ENCODE measurements around the gene REXO4. TPM values are rescaled to one million over a fixed set of nuclear protein-coding genes. Genes with fewer than 3 reads are reported as not detected.

REXO4 gene
- total and polyA plus RNA-seq, 2 of the 13 experiments (the other 11 are each of a cell fraction or from before 2014, with no cell fraction given), result 18.5 to 30.4 TPM

DNA sequence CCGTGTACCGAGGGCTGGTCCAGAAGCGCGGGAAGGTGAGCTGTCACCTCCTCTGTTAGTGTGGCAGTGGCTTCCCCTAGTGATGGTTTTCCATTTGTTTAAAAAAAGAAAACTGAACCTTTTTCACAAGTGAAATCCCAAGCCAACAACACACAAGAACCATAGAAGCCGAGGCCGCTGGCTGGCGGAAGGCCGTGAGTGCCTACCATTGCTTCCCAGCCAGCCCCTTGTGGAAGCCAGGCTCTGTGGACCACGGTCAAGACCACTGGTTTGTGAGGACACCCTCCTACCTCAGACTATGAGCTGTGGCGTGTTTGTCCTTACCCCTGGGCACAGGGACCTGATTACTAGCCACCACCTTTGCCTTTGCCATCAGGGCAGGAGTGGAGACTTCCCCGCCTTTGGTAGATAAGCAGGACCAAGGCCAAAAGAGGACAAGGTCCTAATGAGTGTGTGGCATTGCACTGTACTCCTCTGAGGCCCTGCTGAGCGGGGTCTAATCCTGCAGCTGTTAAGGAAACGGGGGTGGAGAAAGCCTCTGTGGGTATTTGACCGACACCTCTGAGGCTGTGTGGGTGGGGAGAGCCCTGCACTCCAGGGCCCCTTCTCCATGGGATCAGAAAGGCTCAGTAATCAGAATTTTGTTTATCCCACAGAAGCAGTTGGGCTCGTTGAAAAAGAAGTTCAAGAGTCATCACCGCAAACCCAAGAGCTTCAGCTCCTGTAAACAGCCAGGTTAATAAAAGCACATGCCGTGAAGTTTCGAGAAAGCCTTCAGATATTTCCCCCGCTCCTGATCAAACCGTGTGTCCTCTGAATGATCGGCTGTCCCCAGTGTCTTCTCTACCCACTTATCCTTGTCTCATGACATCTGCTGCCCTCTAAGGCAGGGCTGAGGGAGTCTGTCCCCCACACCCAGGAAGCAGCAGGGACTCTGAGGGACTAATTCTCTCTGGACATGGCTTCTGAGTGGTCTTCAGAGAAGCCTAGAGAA, 57.1 kb downstream of the REXO4 start (continued):
- peak; percentile 37; the same call in 1 of the 2 replicates for TF ChIP-seq ZFY (CRISPR knock-in tag; IDR thresholded peaks at IDR 0.05)
- TF ChIP-seq, protein P1, sequence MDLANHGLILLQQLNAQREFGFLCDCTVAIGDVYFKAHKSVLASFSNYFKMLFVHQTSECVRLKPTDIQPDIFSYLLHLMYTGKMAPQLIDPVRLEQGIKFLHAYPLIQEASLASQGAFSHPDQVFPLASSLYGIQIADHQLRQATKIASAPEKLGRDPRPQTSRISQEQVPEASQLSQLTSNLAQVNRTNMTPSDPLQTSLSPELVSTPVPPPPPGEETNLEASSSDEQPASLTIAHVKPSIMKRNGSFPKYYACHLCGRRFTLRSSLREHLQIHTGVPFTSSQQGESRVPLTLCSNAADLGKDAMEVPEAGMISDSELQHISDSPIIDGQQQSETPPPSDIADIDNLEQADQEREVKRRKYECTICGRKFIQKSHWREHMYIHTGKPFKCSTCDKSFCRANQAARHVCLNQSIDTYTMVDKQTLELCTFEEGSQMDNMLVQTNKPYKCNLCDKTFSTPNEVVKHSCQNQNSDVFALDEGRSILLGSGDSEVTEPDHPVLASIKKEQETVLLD (CRISPR knock-in tag; IDR thresholded peaks at IDR 0.05; ENCODE audit: low read depth), result no peak
- TF ChIP-seq TGIF2 (CRISPR knock-in tag; IDR thresholded peaks at IDR 0.05), result no peak
- peak; percentile 58 for TF ChIP-seq HNF4A (CRISPR knock-in tag; IDR thresholded peaks at IDR 0.05)
- TF ChIP-seq PAF1 (CRISPR knock-in tag; IDR thresholded peaks at IDR 0.05), result peak; percentile 61
- TF ChIP-seq ZNF317 (CRISPR knock-in tag; IDR thresholded peaks at IDR 0.05), result peak; percentile 92
- peak; percentile 33; the same call in 1 of the 2 replicates for TF ChIP-seq RXRB (CRISPR knock-in tag; IDR thresholded peaks at IDR 0.05; ENCODE audit: borderline replicate concordance)
- TF ChIP-seq TOPORS (CRISPR knock-in tag; IDR thresholded peaks at IDR 0.05), result 0 out of 2 replicates have a peak, but pooled peaks have one; percentile 19
- TF ChIP-seq, protein P2, sequence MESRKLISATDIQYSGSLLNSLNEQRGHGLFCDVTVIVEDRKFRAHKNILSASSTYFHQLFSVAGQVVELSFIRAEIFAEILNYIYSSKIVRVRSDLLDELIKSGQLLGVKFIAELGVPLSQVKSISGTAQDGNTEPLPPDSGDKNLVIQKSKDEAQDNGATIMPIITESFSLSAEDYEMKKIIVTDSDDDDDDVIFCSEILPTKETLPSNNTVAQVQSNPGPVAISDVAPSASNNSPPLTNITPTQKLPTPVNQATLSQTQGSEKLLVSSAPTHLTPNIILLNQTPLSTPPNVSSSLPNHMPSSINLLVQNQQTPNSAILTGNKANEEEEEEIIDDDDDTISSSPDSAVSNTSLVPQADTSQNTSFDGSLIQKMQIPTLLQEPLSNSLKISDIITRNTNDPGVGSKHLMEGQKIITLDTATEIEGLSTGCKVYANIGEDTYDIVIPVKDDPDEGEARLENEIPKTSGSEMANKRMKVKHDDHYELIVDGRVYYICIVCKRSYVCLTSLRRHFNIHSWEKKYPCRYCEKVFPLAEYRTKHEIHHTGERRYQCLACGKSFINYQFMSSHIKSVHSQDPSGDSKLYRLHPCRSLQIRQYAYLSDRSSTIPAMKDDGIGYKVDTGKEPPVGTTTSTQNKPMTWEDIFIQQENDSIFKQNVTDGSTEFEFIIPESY (CRISPR knock-in tag; IDR thresholded peaks at IDR 0.05), result peak; percentile 74; the same call in 1 of the 2 replicates
- no peak for TF ChIP-seq RNF2 (conservative IDR thresholded peaks at IDR 0.05; ENCODE audit: low read depth)
- TF ChIP-seq, protein P3, sequence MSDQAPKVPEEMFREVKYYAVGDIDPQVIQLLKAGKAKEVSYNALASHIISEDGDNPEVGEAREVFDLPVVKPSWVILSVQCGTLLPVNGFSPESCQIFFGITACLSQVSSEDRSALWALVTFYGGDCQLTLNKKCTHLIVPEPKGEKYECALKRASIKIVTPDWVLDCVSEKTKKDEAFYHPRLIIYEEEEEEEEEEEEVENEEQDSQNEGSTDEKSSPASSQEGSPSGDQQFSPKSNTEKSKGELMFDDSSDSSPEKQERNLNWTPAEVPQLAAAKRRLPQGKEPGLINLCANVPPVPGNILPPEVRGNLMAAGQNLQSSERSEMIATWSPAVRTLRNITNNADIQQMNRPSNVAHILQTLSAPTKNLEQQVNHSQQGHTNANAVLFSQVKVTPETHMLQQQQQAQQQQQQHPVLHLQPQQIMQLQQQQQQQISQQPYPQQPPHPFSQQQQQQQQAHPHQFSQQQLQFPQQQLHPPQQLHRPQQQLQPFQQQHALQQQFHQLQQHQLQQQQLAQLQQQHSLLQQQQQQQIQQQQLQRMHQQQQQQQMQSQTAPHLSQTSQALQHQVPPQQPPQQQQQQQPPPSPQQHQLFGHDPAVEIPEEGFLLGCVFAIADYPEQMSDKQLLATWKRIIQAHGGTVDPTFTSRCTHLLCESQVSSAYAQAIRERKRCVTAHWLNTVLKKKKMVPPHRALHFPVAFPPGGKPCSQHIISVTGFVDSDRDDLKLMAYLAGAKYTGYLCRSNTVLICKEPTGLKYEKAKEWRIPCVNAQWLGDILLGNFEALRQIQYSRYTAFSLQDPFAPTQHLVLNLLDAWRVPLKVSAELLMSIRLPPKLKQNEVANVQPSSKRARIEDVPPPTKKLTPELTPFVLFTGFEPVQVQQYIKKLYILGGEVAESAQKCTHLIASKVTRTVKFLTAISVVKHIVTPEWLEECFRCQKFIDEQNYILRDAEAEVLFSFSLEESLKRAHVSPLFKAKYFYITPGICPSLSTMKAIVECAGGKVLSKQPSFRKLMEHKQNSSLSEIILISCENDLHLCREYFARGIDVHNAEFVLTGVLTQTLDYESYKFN (CRISPR knock-in tag; conservative IDR thresholded peaks at IDR 0.05), result peak; percentile 35; the same call in 1 of the 2 replicates
- TF ChIP-seq, protein P4, sequence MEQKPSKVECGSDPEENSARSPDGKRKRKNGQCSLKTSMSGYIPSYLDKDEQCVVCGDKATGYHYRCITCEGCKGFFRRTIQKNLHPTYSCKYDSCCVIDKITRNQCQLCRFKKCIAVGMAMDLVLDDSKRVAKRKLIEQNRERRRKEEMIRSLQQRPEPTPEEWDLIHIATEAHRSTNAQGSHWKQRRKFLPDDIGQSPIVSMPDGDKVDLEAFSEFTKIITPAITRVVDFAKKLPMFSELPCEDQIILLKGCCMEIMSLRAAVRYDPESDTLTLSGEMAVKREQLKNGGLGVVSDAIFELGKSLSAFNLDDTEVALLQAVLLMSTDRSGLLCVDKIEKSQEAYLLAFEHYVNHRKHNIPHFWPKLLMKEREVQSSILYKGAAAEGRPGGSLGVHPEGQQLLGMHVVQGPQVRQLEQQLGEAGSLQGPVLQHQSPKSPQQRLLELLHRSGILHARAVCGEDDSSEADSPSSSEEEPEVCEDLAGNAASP (CRISPR knock-in tag; IDR thresholded peaks at IDR 0.05; ENCODE audit: borderline replicate concordance), result peak; percentile 20; the same call in 1 of the 2 replicates
- 0 out of 2 replicates have a peak, but pooled peaks have one; percentile 15 for TF ChIP-seq SAP130 (CRISPR knock-in tag; IDR thresholded peaks at IDR 0.05; ENCODE audit: low read depth)
